Stimulated activated CD8-positive, alpha-beta memory T cell treated with anti-CD3 and anti-CD28 coated beads, Interleukin-12 subunit alpha, Interleukin-12 subunit beta, amount 100 ng/mL, for 24 hours (primary cell): ENCODE results near the gene VPREB3.

ENCODE experiments used
- DNase-seq: peaks from one replicate; pipeline ENCODE4 v3.0.0-alpha.2; 2020; ENCODE audit errors: extremely low read depth

VPREB3 gene, protein sequence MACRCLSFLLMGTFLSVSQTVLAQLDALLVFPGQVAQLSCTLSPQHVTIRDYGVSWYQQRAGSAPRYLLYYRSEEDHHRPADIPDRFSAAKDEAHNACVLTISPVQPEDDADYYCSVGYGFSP

DNA sequence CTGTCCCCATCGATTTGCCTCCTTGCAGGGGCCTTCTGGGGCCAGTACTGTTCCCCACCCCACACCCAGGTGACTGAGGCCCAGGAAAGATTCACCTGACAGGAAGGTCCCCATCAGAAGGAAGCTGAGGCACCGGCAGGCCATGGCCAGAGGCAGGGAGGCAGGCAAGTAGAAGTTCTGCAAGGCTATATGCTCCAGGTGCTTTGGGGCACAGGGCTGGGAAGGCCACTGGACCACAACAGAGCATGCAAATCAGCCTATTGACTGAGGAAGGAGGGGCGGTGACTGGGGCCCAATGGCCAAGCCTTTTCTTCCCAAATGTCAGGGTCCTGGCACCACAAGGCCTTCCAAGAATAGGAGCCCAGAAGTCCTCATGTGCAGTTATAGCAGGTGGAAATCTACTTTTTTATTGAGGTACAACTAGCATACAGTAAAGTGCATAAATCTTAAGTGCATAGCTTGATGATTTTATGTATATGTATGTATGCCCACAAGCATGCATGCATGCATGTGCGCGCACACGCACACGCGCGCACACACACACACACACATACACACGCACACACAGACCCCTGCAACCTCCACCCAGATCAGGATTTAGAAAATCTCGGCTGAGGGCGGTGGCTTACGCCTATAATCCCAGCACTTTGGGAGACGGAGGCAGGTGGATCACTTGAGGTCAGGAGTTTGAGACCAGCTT is at the start of gene VPREB3:
Gene VPREB3, minus strand, starts transcription at position 206 of the 700 bp plus-strand sequence. Its CDS starts 62 bp downstream, at position 144.
- DNase-seq: no peak

DNA sequence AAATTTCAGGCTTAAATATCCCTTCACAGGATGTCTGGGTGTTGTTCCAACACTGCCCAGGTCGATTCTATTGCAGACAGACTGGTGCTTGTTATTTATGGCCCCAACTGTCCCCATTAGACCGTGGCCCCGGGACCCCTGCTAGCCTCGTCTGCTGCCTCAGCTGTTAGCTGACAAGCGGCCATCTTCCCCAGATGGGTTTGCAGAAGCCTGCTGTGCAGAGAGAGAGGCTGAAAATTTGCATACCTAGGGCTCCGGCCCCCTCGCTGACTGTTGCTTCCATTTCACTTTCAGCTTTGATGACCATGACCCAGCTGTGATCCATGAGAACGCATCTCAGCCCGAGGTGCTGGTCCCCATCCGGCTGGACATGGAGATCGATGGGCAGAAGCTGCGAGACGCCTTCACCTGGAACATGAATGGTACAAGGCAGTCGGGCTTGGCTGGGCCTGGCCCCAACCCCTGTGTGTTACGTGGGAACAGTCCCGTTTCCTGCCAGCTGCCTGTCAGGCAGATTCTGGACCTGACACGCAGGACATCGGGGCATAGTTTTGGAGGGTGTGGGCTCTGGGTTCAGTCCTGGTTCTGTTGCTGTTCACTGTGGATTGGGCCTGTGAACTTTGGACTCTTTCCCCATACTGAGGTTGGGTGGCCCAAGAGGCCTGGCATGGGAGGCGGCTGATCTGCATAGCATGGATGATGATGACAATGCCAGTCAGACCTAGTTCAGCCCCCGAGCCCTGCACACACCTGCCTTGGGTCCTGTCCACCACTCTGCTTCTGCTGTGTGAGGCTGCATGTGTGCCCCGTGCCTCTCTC is 49.0 kb upstream of the VPREB3 start:
- DNase-seq: no peak

DNA sequence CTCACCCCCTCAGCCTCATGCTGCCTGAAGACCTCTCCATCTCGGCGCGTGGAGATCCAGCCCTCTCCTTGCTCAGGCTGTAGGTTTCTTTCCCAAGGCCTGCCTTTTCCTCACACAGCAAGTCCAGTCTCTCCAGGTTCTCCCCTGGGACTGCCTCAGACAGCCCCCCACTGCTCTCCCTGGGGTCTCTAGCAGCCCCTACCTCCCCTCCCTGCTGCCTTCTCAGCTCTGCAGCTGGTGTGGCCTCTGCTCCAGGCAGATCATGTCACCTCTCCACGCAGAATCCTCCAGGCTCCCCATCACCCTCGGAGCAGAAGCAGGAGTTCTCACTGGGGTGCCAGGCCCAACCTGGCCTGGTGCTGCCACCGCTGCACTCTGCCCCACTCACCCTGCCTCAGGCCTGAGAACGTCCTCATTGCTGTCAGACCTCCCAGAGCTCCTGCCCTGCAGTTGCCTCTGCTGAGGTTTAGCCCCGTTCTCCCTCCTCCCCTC is 47.7 kb upstream of the VPREB3 start:
- DNase-seq: no peak

DNA sequence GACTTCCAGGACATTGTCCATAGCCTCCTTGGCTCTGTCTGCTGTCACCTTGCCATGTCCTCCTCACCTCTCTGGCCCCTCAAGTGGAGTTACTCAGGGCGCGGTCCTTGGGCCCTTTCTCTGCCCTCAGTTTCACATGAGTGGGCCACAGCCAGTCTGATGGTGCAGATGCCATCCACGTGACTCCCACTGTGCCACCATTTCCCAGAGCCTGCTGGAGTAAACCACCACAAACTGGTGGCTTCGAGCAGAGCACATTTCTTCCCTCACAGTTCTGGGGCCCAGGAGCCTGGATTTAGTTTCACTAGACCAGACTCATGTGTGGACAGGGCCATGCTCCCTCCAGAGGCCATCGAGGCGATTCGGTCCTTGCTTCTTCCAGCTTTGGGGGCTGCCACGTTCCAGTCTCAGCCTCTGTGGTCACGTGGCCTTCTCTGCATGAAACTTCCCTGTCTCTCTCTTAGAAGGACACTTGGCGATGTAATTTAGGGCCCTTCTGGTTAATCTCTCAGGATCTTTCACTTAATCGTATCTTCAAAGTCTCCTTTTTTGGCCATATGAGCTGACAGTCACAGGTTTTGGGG is 47.1 kb upstream of the VPREB3 start:
- no peak for DNase-seq

DNA sequence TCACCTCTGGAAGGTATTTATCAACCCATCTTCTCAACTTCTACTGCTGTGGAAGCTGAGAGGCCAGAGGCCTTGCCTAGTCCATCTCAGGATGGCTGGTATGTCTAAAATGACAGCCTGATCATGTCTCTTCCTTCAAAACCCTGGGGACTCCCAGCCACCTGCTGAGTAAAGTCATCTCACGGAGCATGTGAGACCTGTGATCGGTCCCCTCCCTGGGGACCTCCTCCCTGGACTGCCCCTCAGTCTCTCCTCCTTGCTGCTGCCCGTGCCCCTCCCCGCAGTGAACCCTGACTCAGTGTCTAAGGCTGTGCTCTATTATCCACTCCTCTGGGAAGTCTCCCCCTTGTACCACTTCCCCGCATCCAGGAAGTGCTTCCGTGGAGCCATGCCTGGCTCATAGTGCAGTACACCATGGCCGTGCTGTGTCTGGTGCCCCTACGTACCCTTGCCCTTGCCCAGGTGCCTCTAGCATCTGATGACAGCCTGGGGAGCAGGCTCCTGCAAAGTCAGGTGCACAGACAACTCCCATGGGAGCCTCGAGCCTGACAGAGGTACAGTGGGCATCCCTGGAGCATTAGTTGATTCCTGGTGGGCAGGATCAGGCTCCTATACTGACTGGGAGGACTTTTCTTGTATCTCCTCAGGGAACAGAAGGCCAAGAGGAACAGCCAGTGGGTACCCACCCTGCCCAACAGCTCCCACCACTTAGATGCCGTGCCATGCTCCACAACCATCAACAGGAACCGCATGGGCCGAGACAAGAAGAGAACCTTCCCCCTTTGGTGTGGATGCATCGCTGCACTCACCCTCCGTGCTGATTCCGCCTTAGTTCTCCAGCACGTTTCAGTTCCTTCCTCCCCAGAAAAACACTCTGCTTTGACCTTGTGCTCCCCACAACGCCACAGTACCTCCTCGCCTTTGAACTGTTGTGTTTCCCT is 46.3 kb upstream of the VPREB3 start:
- no peak for DNase-seq

DNA sequence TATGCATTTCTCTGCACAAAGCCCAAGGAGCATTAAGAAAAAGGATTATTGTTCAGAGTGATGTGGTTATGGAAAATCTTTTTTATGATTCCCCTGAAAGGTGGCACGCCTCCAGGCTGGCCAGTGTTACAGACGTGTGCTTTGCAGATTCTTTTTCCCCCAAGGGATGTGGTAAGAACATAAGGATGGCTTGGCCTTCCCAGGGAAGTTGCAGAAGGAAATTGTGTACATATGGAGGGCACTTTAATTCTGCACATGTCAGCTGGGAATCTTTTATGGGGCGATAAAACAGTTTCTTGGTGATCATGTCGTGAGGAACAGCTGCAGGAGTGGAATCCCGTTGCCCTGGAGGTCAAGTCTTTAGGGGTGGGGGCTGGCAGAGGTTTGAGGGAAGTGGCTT is 42.2 kb upstream of the VPREB3 start:
- DNase-seq: no peak

DNA sequence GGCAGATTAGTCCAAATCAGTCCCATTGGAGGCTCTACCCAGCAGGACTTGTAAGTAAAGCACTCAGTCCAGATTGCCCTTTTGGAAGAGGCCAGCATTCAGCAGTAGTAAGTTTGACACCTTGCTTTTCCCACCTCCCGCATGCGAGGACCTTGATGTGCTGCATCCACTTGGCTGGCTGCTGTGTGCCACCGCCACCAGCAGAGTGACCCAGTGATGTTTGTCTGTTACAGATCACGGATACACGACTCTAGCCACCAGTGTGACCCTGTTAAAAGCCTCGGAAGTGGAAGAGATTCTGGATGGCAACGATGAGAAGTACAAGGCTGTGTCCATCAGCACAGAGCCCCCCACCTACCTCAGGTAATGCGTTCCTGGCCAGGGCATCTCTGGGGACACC is 39.1 kb upstream of the VPREB3 start:
- DNase-seq: no peak

DNA sequence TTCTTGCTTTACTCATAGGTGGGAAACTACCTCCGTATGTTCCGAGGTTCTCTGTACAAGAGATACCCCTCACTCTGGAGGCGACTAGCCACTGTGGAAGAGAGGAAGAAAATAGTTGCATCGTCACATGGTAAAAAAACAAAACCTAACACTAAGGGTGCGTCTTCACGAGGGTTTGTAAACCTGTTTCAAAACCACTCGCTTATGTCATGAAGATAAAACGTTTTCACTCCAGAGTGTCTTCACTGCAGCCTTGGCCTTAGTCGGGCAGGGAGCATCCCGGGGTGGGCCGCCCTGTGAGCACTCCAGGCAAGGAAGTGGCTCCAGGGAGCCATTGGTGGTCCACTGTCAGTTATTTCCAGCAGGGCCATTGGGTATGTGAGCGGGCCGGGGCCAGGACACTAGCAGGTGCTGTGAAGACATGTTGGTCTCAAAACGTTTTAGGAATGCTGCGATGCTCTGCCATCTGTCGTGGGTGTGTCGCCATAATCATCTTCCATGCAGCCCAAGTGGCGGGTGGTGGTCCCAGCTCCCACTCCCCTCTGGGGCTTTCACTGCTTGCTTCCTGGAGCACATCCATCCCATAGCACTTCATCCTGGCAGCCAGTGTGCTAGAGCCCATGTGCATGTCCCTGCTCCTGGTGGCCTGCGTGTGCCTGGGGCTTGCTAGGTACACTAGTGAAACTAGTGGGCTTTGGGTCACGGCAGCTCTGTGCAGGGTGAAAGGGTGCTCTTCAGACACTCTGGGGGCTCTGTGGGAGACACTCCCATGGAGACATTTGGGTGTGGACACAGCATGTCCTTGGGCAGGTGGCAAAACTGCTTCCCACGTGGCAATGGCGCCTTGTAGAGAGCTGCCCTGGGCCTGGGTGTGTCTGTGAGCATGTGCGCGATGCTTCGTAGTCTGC is 37.8 kb upstream of the VPREB3 start:
- DNase-seq: no peak

DNA sequence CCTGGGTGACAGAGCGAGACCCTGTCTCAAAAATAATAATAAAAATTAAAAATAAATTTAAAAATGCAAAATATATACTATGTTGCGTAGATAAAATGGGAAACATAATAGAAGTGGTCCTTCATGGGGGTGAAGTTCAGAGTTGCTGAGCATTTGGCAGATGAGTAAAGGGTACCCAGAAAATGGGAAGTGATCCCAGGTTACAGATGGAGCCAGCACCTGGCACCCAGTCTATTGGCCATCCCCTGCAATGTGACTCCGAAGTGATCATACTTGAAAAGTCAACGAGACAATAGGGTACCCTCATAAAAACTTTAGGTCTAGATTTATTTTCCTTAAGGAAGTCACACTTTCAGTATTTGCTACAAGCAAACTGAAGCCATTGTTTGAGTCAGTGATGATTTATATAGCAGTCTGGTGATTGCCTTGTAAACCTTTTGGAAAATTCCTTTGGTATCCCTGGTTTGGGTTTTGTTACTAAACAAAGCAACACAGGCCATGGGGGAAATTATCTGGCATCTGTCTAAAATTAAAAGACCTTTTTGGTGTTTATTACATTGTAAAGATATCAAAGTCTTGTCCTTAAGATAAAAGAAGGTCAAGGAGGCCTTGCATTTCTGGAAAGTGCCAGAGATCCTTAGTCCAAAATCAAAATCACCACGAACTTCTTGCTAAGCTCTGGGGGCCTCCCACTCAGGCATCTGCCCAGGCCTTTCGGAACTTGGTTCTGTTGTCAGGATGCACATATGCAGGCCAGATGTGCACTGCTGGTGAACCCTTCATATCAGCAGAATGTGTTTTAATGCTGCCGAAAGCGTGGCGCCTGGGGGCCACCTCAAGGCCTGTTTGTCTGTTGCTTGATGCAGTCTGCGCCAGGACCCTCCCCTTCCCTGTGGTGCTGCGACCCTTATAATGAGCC is 36.9 kb upstream of the VPREB3 start:
- no peak for DNase-seq

DNA sequence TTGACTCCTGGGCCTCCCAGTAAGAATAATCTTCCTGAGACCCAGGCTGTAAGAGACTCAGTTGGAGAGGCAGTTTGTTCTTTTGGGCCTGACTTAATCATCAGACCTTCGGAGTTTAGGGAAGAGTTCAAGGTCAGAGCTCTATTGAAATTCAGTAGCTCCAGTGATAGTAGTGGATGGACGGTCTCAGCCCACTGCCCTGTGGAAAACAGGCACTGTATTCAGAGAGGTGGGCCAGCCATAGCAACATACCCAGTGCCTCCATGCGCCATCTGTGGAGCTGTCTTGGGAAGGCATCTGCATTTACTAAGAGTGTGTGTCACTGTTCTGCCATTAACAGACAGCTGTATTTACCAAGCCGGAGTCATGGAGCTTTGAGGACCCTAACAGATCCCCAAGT is 35.4 kb upstream of the VPREB3 start:
- no peak for DNase-seq

DNA sequence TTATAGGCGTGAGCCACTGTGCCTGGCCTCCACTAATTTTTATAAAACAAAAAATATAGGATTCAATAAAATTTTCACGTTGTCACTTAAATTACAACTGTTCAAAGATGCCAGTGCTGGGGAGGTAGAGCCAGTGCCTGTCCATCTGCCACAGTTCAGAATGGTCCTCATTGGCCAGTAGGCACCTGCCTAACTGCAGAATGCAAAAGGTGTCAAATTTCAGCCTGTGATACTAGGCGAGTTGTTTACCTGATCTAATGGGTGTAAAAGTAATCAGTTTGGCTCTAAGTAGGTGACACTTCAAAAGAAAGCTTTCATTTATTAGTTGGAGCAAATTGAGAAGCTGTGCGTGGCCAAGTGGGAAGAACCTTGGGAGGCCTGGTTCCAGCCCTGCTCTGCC is 34.9 kb upstream of the VPREB3 start:
- no peak for DNase-seq

DNA sequence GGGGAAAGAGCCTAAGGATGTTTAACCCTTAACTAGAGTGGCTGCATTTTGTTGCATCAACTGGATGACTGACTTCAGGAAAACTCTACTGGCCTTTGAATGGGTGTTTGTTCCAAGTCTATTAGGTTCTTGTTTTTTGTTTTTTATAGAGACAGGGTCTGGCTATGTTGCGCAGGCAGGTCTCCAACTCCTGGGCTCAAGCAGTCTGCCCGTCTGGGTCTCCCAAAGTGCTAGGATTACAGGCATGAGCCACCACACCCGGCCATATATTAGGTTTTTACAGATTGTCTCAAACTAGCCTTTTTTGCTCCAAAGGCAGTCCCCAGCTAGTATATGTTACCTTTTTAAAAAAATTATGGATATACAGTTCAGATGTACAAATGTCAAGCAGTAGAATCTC is 33.7 kb upstream of the VPREB3 start:
- DNase-seq: no peak

DNA sequence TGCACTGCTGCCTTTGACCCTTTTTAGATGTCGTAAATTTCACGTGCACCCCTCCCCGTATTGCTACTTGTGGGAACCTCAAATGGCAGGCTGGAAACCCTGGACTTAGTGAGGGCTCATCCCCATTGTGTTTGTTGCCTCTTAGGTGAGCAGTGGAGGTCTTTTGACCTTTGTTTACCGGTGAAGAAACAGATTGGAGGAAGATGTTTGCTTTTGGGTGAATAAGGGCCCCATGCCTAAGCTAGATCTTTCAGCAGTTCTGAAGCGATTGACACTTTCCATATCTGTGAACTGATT is 33.3 kb upstream of the VPREB3 start:
- no peak for DNase-seq

DNA sequence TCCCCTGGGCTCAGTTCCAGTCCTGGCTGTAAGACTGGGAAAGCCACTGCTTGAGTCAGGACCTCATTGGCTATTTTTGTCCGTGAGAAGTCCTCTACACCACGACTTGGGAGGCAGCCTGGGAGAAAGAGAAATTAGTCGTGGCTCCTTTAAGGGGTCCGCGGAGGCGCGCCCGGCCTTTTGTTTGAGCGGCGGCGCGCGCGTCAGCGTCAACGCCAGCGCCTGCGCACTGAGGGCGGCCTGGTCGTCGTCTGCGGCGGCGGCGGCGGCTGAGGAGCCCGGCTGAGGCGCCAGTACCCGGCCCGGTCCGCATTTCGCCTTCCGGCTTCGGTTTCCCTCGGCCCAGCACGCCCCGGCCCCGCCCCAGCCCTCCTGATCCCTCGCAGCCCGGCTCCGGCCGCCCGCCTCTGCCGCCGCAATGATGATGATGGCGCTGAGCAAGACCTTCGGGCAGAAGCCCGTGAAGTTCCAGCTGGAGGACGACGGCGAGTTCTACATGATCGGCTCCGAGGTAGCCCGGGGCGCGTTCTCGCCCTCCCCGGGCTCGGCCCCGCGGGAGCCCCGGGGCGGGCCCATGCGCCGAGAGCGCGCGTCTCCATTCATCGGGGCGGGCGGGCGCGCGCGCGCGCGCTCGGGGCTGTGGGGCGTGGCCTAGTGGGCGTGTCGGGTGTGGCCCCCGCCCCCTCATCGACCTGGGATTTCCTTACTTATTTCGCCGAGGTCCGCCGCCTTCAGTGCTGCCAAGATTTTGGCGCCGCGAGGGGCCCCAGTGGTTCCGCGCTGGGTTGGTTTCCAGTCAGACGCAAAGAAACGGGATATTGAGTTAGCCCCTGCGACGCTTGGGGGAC is 32.8 kb upstream of the VPREB3 start, which contains the start of gene SMARCB1:
Gene SMARCB1, plus strand, starts transcription at position 215 of the 848 bp plus-strand sequence. Its CDS starts 204 bp downstream, at position 419.
- DNase-seq: peak; percentile 74

DNA sequence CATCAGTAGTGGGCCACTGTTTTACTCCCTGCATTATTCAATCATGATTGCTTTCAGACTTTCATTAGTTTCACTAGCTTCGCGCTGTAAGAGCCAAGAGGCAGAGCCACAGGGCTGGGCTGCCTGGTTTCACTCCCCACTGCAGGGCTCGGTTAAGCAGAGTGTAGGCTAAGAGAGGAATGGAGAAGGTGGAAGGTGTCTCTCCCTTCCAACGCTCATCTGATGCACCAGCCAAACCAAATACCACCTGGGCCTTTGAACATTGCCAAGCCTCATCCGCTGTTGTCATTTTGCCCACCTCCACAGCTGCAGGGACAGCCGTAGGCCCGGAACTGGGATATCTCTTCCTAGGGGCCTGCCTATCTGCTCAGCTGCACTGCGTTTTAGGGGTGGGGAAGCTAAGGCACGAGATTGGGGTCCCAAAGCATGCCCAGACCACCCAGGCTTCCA is 32.1 kb upstream of the VPREB3 start:
- DNase-seq: no peak

DNA sequence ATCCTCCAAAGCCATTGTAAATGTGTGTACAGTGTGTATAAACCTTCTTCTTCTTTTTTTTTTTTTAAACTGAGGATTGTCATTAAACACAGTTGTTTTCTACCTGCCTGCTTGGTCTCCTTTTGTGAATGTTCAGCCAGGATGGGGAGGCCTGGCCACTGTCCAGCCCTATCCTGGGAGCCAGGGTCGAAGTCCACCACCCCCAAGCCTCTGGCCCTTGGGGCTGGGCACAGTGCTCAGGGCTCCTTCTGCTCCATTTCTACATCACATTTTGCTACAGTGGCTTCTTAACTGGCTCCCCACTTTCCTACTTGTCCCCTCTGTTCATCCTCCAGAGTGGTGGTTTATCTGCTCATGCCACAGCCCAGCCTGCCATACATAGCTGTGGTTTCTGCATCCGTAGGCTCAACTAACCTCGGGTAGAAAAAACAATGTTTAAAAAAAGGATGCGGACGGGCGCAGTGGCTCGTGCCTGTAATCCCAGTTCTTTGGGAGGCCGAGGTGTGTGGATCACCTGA is 30.0 kb upstream of the VPREB3 start:
- DNase-seq: no peak

DNA sequence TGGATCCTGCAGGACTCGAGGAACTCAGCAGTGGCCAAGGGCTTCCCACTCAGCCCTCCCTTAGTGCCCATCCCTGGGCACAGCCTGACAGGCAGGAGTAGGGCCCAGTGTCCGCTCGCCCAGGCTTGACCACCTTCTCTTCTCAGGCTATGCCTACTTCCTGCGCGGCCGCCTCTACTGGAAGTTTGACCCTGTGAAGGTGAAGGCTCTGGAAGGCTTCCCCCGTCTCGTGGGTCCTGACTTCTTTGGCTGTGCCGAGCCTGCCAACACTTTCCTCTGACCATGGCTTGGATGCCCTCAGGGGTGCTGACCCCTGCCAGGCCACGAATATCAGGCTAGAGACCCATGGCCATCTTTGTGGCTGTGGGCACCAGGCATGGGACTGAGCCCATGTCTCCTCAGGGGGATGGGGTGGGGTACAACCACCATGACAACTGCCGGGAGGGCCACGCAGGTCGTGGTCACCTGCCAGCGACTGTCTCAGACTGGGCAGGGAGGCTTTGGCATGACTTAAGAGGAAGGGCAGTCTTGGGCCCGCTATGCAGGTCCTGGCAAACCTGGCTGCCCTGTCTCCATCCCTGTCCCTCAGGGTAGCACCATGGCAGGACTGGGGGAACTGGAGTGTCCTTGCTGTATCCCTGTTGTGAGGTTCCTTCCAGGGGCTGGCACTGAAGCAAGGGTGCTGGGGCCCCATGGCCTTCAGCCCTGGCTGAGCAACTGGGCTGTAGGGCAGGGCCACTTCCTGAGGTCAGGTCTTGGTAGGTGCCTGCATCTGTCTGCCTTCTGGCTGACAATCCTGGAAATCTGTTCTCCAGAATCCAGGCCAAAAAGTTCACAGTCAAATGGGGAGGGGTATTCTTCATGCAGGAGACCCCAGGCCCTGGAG is 29.3 kb upstream of the VPREB3 start:
- no peak for DNase-seq
